Left ventricle myocardium inferior (tissue), 1 donor: Measurements from ENCODE around the gene BCAS3. TPM values are rescaled to one million over a fixed set of nuclear protein-coding genes. Genes with fewer than 3 reads are reported as not detected.
A peak's percentile ranks its signal among the peaks of the same experiment; 100 is the strongest.

Experiments used
- DNase-seq: peaks from one replicate; pipeline ENCODE4 v3.0.0-alpha.2; 2020
- H3K27ac ChIP-seq: fragments of 200-600 bp; replicated peaks from 2 replicates; pipeline ENCODE4 v1.8.0; 2021
- H3K27me3 ChIP-seq: fragments of 200-600 bp; 2 replicates; pipeline ENCODE4 v1.8.0; 2021; ENCODE audit warnings: low read depth
- H3K36me3 ChIP-seq: fragments of 200-600 bp; 2 replicates; pipeline ENCODE4 v1.8.0; 2021
- H3K4me1 ChIP-seq: fragments of 200-600 bp; 2 replicates; pipeline ENCODE4 v1.8.0; 2021
- H3K4me3 ChIP-seq: fragments of 200-600 bp; 2 replicates; pipeline ENCODE4 v1.8.0; 2021; ENCODE audit warnings: mild to moderate bottlenecking, moderate library complexity
- H3K9me3 ChIP-seq: fragments of 200-600 bp; replicated peaks from 2 replicates; pipeline ENCODE4 v1.8.0; 2021
- intact Hi-C: fragments of 100-400 bp; cut with micrococcal nuclease; formaldehyde crosslinking; loops from one replicate; pipeline ENCODE4 v1.11.0; 2022
- total RNA-seq: library from RNA; stranded (reverse); fragmentation: NEBNext Ultra II Directional; extraction: Animal tissue kit (Norgen Biotek cat#: 25700); gene quantifications from one replicate; pipeline ENCODE4 v1.2.1, GENCODE V29; 2021
- TF ChIP-seq, protein P1 (sequence below): fragments of 200-600 bp; IDR thresholded peaks from 2 replicates; pipeline ENCODE4 v1.8.0; 2021; ENCODE audit warnings: antibody characterized with exemption, mild to moderate bottlenecking, borderline replicate concordance
- donor health status: DM: no; HTN: yes; CAD: no; lungs with severe emphysema.

Gene BCAS3
- total RNA-seq, 1 donor from 2014 or later = 16.5 TPM

DNA sequence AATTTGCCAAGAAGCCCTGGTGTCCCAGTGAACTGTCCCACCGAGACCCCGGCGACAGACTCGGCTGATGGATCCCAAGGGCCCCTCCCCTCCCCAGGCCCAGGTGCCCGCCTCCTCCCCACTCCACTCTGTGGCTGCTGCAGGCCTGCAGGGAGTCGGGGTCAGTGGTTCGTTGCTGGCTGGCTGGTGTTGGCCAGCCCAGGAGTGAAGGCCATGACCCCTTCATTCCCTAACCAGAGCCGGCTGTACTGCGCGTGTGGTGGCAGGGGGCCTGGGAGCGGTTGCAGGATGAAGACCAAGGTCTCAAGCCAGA, 712.8 kb downstream of the BCAS3 start:
- DNase-seq = no peak
- Histone ChIP-seq H3K27me3 (peaks cover 26% of the 10 kb centered on the region), H3K9me3 (no peaks in the 10 kb centered on the region), H3K4me1 (peaks cover 9% of the 10 kb centered on the region), H3K36me3 (no peaks in the 10 kb centered on the region), H3K27ac (peak overlapping the region; percentile 62), H3K4me3 (no peak overlapping the region)
- intact Hi-C loops = no loop called here
- TF ChIP-seq, protein P1, sequence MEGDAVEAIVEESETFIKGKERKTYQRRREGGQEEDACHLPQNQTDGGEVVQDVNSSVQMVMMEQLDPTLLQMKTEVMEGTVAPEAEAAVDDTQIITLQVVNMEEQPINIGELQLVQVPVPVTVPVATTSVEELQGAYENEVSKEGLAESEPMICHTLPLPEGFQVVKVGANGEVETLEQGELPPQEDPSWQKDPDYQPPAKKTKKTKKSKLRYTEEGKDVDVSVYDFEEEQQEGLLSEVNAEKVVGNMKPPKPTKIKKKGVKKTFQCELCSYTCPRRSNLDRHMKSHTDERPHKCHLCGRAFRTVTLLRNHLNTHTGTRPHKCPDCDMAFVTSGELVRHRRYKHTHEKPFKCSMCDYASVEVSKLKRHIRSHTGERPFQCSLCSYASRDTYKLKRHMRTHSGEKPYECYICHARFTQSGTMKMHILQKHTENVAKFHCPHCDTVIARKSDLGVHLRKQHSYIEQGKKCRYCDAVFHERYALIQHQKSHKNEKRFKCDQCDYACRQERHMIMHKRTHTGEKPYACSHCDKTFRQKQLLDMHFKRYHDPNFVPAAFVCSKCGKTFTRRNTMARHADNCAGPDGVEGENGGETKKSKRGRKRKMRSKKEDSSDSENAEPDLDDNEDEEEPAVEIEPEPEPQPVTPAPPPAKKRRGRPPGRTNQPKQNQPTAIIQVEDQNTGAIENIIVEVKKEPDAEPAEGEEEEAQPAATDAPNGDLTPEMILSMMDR = no peak

DNA sequence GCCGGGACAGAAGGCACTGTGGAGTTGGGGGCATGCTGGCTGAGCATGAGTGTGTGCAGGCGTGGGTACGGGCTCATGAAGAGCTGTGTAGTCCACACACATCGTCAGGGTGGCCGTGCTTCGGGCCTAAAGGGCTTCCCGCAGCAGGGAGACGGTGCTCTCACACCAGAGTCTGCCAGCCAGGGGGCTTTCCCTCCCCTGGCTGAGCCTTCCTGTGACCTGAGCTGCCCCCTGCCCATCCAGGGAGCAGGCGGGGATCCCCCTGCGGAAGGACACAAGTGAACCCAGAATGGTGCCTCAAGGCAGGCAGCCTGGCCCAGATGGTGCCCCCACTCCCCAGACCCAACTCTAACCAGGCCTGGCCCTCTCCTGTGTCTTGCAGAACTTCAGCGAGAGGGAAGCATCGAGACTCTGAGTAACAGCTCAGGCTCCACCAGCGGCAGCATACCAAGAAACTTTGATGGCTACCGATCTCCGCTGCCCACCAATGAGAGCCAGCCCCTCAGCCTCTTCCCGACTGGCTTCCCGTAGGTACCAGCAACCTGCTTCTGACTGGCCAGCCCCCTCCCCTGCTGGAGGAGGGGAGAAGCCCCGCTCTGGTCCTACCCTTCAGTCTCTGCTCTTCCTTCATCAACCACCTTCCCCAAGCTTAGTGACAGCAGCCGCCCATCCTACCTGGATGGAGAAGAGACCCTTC, 714.1 kb downstream of the BCAS3 start:
- DNase-seq = no peak
- Histone ChIP-seq H3K9me3 (no peaks in the 10 kb centered on the region), H3K36me3 (no peaks in the 10 kb centered on the region), H3K27ac (peak overlapping the region; percentile 62), H3K4me3 (no peak overlapping the region), H3K27me3 (peaks cover 39% of the 10 kb centered on the region), H3K4me1 (peaks cover 19% of the 10 kb centered on the region)
- TF ChIP-seq, protein P1 = no peak
- intact Hi-C loops = no loop called here

DNA sequence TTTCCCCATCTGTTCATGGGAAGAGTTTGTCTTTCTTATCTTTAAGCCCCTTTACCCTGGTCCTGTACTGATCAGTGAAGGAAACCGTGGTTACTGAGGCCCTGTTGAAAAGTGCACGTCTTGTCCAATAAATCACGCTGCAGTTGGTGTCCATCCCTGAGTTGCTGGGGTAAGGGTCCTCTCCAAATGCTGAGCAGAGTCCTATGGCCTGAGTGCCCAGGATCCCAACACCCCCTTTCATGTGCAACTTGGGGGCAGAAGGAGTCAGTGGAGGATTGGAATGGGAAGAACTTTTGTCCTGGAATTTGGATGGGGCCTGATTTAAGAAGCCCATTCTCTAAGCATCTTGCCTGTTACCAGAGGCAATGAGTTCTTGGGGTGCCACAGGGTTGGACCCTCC, 715.0 kb downstream of the BCAS3 start:
- TF ChIP-seq, protein P1 = no peak
- intact Hi-C loops = no loop called here

DNA sequence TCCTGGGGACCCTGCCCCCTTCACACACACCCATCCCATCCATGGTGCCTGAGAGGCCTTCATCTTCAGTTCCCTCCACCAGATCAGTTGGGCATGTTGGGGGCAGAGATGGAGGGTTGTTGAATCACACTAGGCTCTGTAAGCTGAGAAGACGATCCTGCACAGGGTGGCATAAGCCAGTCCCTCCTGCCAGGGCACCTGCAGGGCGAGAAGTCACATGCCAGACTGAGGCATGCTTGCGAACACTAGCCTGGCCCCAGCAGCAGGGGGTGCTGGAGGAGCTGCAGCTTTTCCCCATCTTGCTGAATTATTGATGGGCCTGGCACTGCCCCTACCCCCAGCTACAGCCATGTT, 715.9 kb downstream of the BCAS3 start:
- Histone ChIP-seq H3K27ac (peak overlapping the region; percentile 85), H3K36me3 (no peaks in the 10 kb centered on the region), H3K9me3 (no peaks in the 10 kb centered on the region), H3K27me3 (peaks cover 51% of the 10 kb centered on the region), H3K4me1 (peaks cover 35% of the 10 kb centered on the region), H3K4me3 (no peak overlapping the region)
- DNase-seq = no peak
- TF ChIP-seq, protein P1 = no peak
- intact Hi-C loops = no loop called here

More for the DNA sequence above, 715.0 kb downstream of the BCAS3 start:
- peaks cover 29% of the 10 kb centered on the region for H3K4me1 ChIP-seq
- H3K27me3 ChIP-seq = peaks cover 45% of the 10 kb centered on the region
- no peak for DNase-seq
- no peak overlapping the region for H3K4me3 ChIP-seq
- H3K27ac ChIP-seq = no peak overlapping the region
- H3K9me3 ChIP-seq = no peaks in the 10 kb centered on the region
- H3K36me3 ChIP-seq = no peaks in the 10 kb centered on the region

DNA sequence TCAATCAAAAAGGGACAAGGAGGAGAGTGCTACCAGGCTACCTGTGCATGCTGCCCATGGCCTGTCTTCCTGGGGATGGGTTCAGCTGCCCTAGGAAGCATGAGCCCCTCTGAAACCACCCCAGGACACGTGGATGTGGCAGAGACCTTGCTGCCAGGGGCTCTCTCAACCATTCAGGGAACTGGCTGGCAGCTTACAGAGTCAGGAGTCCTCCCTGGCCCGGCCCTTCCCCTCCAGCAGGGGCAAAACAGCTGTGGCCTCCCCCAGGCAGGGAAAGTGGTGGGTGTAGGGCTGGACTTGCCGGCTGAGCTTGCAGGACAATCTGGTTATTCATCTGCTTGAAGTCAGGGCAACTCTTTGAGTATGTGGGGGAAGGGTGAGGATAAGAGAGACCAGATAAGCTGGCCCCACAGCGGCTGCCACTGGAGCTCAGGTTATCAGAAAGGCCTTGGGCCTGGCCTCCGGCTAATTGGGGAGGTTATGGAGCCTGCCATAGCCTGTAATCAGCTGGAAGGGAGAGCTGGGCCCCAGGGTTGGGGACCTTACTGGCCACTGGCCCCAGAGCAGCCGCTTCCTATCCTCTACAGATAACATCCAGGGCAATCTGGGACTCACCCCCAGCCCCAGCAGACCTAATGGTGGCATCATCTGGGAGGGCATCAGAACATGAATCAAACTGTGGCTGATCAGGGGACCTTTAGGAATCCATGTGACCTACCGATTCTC, 716.4 kb downstream of the BCAS3 start:
- peaks cover 51% of the 10 kb centered on the region for H3K27me3 ChIP-seq
- H3K36me3 ChIP-seq = no peaks in the 10 kb centered on the region
- TF ChIP-seq, protein P1 = no peak
- H3K27ac ChIP-seq = peak overlapping the region; percentile 85
- H3K4me3 ChIP-seq = no peak overlapping the region
- no peaks in the 10 kb centered on the region for H3K9me3 ChIP-seq
- intact Hi-C loops = no loop called here
- DNase-seq = no peak
- H3K4me1 ChIP-seq = peaks cover 40% of the 10 kb centered on the region
